HG02759 (cell line): Measurements from ENCODE around the gene SALL1.

ENCODE experiments used
- ATAC-seq: cut with Tn5 transposase; IDR thresholded peaks from one replicate; pipeline ENCODE4 v1.9.1; 2021; ENCODE audit warnings: mild to moderate bottlenecking, moderate library complexity; ENCODE audit not compliant: unreplicated experiment

SALL1 gene

GRCh38 chr16:51157698-51158097, 6.6 kb upstream of the SALL1 start:
- ATAC-seq: no peak

- ATAC-seq: no peak
Observed at GRCh38 chr16:51156807-51157200, 5.7 kb upstream of the SALL1 start.

- ATAC-seq: no peak
Observed at GRCh38 chr16:51155820-51156806, 5.0 kb upstream of the SALL1 start.

GRCh38 chr16:51155199-51155607, 4.1 kb upstream of the SALL1 start:
- ATAC-seq: no peak

GRCh38 chr16:51154271-51155171, 3.5 kb upstream of the SALL1 start:
- no peak for ATAC-seq

GRCh38 chr16:51153577-51154031, 2.5 kb upstream of the SALL1 start:
- ATAC-seq: no peak

GRCh38 chr16:51152691-51153576, 1.9 kb upstream of the SALL1 start:
- no peak for ATAC-seq

GRCh38 chr16:51151961-51152663, 1.0 kb upstream of the SALL1 start:
- ATAC-seq: no peak

- no peak for ATAC-seq
Observed at GRCh38 chr16:51151435-51151960, 428 bp upstream of the SALL1 start.

GRCh38 chr16:51150165-51150887, 744 bp downstream of the SALL1 start:
- no peak for ATAC-seq

- no peak for ATAC-seq
Observed at GRCh38 chr16:51149721-51150164, 1.3 kb downstream of the SALL1 start.

GRCh38 chr16:51149251-51149661, 1.8 kb downstream of the SALL1 start:
- no peak for ATAC-seq

- ATAC-seq: no peak
Observed at GRCh38 chr16:51148678-51149228, 2.3 kb downstream of the SALL1 start.

GRCh38 chr16:51147776-51148677, 3.0 kb downstream of the SALL1 start:
- no peak for ATAC-seq

- ATAC-seq: no peak
Observed at GRCh38 chr16:51146256-51146924, 4.7 kb downstream of the SALL1 start.

- no peak for ATAC-seq
Observed at GRCh38 chr16:51144203-51144602, 6.9 kb downstream of the SALL1 start.
